IMR-90 (cell line): ENCODE results near the gene INAFM1. TPM values are rescaled to one million over a fixed set of nuclear protein-coding genes. Genes with fewer than 3 reads are reported as not detected.

Experiments
- ATAC-seq: fragments of 200-7000 bp; cut with Tn5 transposase; 2 replicates; pipeline ENCODE4 v1.9.1; 2020; ENCODE audit warnings: low read depth, mild to moderate bottlenecking, moderate library complexity
- BruUV-seq: library from RNA; stranded (reverse); fragments of 400-500 nt; replicated peaks from 2 replicates; lab custom pipeline; 2021; lab: Mats Ljungman, UMichigan
- CTCF ChIA-PET: fragments of 300-600 bp; formaldehyde crosslinking; extraction: SDS; loops from one replicate; lab custom pipeline; 2021; ENCODE audit warnings: antibody characterized with exemption; lab: Yijun Ruan, JAX
- POLR2A ChIA-PET: fragments of 300-600 bp; sonication (Branson Sonifier 250); formaldehyde crosslinking; loops from one replicate; lab custom pipeline; 2022; ENCODE audit warnings: antibody characterized with exemption; ENCODE audit not compliant: unreplicated experiment; lab: Charles Lee
- DNase-seq: peaks from one replicate; pipeline ENCODE4 v3.0.0; 2013
- H2AFZ ChIP-seq: replicated peaks from 2 replicates; pipeline ENCODE3; 2013; ENCODE audit warnings: low read length, mild to moderate bottlenecking; ENCODE audit not compliant: poor library complexity
- H2AK5ac ChIP-seq: 2 replicates; pipeline ENCODE4 v1.6.1; 2013; ENCODE audit warnings: low read depth, low read length, inconsistent platforms
- H2AK9ac ChIP-seq: replicated peaks from 2 replicates; pipeline ENCODE3; 2013; ENCODE audit warnings: mild to moderate bottlenecking, low read depth, low read length, moderate library complexity; ENCODE audit not compliant: poor library complexity
- H2BK120ac ChIP-seq: 2 replicates; pipeline ENCODE4 v1.6.1; 2013; ENCODE audit warnings: low read depth, low read length, inconsistent platforms
- H2BK15ac ChIP-seq: 3 replicates; pipeline ENCODE4 v1.6.1; 2013; ENCODE audit warnings: low read depth, low read length, inconsistent platforms
- H2BK20ac ChIP-seq: 2 replicates; pipeline ENCODE4 v1.6.1; 2013; ENCODE audit warnings: low read depth, mild to moderate bottlenecking, inconsistent platforms, low read length, moderate library complexity
- H2BK5ac ChIP-seq: 2 replicates; pipeline ENCODE4 v1.6.1; 2013; ENCODE audit warnings: mild to moderate bottlenecking, low read depth, low read length, inconsistent platforms; ENCODE audit not compliant: poor library complexity, severe bottlenecking
- H3K14ac ChIP-seq: replicated peaks from 2 replicates; pipeline ENCODE4 v1.6.1; 2013; ENCODE audit warnings: low read depth, low read length, inconsistent platforms
- H3K18ac ChIP-seq: 2 replicates; pipeline ENCODE4 v1.6.1; 2013; ENCODE audit warnings: low read depth, low read length, control low read depth
- H3K23ac ChIP-seq: 2 replicates; pipeline ENCODE4 v1.6.1; 2013; ENCODE audit warnings: low read depth, low read length, inconsistent platforms
- H3K27ac ChIP-seq: 2 replicates; pipeline ENCODE4 v1.5.1; 2013; ENCODE audit warnings: mild to moderate bottlenecking, control low read depth, low read length; ENCODE audit not compliant: insufficient read depth
- H3K27me3 ChIP-seq: 2 replicates; pipeline ENCODE4 v1.6.1; 2013; ENCODE audit warnings: low read length; ENCODE audit not compliant: control insufficient read depth, insufficient read depth
- H3K36me3 ChIP-seq: 2 replicates; pipeline ENCODE4 v1.6.1; 2013; ENCODE audit warnings: low read length, mixed read lengths; ENCODE audit not compliant: control insufficient read depth, insufficient read depth
- H3K4ac ChIP-seq: 2 replicates; pipeline ENCODE4 v1.6.1; 2013; ENCODE audit warnings: low read depth, low read length, inconsistent platforms
- H3K4me1 ChIP-seq: 2 replicates; pipeline ENCODE4 v1.6.1; 2013; ENCODE audit warnings: low read length, mixed read lengths; ENCODE audit not compliant: control insufficient read depth, insufficient read depth
- H3K4me2 ChIP-seq: 2 replicates; pipeline ENCODE4 v1.6.1; 2013; ENCODE audit warnings: low read depth, mild to moderate bottlenecking, control low read depth, low read length, moderate library complexity
- H3K4me3 ChIP-seq: 2 replicates; pipeline ENCODE4 v1.5.1; 2013; ENCODE audit warnings: low read depth, mild to moderate bottlenecking, control low read depth, low read length, moderate library complexity; ENCODE audit not compliant: insufficient read depth
- H3K56ac ChIP-seq: 2 replicates; pipeline ENCODE4 v1.6.1; 2013; ENCODE audit warnings: low read length, inconsistent platforms; ENCODE audit not compliant: insufficient read depth; ENCODE audit errors: extremely low read depth
- H3K79me1 ChIP-seq, 2 experiments: 2 replicates each; pipeline ENCODE4 v1.6.1; 2013; ENCODE audit warnings: low read length in 2 of 2, inconsistent platforms in 1 of 2, low read depth in 1 of 2
- H3K9ac ChIP-seq: 2 replicates; pipeline ENCODE4 v1.6.1; 2013; ENCODE audit warnings: low read depth, low read length, control low read depth
- H3K9me1 ChIP-seq: 2 replicates; pipeline ENCODE4 v1.6.1; 2013; ENCODE audit warnings: low read length, inconsistent platforms; ENCODE audit not compliant: insufficient read depth
- H3K9me3 ChIP-seq: 2 replicates; pipeline ENCODE4 v1.6.1; 2013; ENCODE audit warnings: low read length; ENCODE audit not compliant: control insufficient read depth, insufficient read depth
- H4K20me1 ChIP-seq: 2 replicates; pipeline ENCODE4 v1.6.1; 2013; ENCODE audit warnings: low read length, inconsistent platforms; ENCODE audit not compliant: insufficient read depth
- H4K5ac ChIP-seq: 2 replicates; pipeline ENCODE4 v1.6.1; 2013; ENCODE audit warnings: mild to moderate bottlenecking, low read depth, low read length, control low read depth
- H4K8ac ChIP-seq, 2 experiments: 2 replicates each; pipeline ENCODE4 v1.6.1; 2013; ENCODE audit warnings: low read depth in 2 of 2, low read length in 2 of 2, control low read depth in 1 of 2, inconsistent platforms in 1 of 2
- H4K91ac ChIP-seq: 2 replicates; pipeline ENCODE4 v1.6.1; 2013; ENCODE audit warnings: low read depth, low read length, inconsistent platforms; ENCODE audit not compliant: insufficient read depth
- BHLHE40 ChIP-seq: fragments of 150-350 bp; IDR thresholded peaks from 2 replicates; pipeline ENCODE4 v1.6.1; 2016; ENCODE audit warnings: mild to moderate bottlenecking, low read depth, low read length
- CTCF ChIP-seq: conservative IDR thresholded peaks from 2 replicates; pipeline ENCODE4 v1.5.1; 2012; ENCODE audit warnings: mild to moderate bottlenecking, low read depth, low read length, improper control_type of control experiment
- FOS ChIP-seq: fragments of 150-350 bp; IDR thresholded peaks from 2 replicates; pipeline ENCODE4 v1.6.1; 2016; ENCODE audit warnings: low read depth, low read length
- MAFK ChIP-seq: IDR thresholded peaks from 2 replicates; pipeline ENCODE4 v1.6.1; 2012; ENCODE audit warnings: low read depth, low read length, improper control_type of control experiment
- MAZ ChIP-seq: IDR thresholded peaks from 2 replicates; pipeline ENCODE4 v1.6.1; 2012; ENCODE audit warnings: low read depth, mild to moderate bottlenecking, low read length, improper control_type of control experiment, moderate library complexity, borderline replicate concordance
- RFX5 ChIP-seq: IDR thresholded peaks from 2 replicates; pipeline ENCODE4 v1.8.0; 2012; ENCODE audit warnings: low read depth, mild to moderate bottlenecking, low read length, moderate library complexity
- WGBS, 2 experiments: methylation state at CpG; one replicate each; pipeline versions ENCODE4 v1.1.5 to v1.1.7; 2013; ENCODE audit warnings: missing lambda C conversion rate in 2 of 2; ENCODE audit not compliant: insufficient read length in 1 of 2; ENCODE audit errors: extremely low coverage in 2 of 2; 5-methylcytosine and 5-hydroxymethylcytosine counted together
- dilution Hi-C: fragments of 300-500 bp; cut with HindIII; formaldehyde crosslinking; loops from one replicate; pipeline ENCODE4 v1.14.3; 2018; ENCODE audit warnings: low sequenced_read_pairs; ENCODE audit not compliant: unreplicated experiment
- in situ Hi-C: fragments of 300-500 bp; cut with MboI; formaldehyde crosslinking; loops from 3 replicates; pipeline ENCODE4 v1.14.3; 2019; ENCODE audit warnings: low sequenced_read_pairs, inconsistent platforms, mixed read lengths
- intact Hi-C: fragments of 100-400 bp; cut with micrococcal nuclease; formaldehyde crosslinking; loops from 2 replicates; pipeline ENCODE4 v1.10.0; 2022
- polyA plus RNA-seq, 3 experiments: library from polyadenylated mRNA; depleted of rRNA; stranded (reverse); fragments of >200 nt; gene quantifications; 2 replicates each; pipeline ENCODE4 v1.2.3, GENCODE V29; 2012; ENCODE audit warnings: low replicate concordance in 1 of 3
- total RNA-seq: library from RNA; depleted of rRNA; stranded (reverse); fragments of >200 nt; gene quantifications from 2 replicates; pipeline ENCODE4 v1.2.3, GENCODE V29; 2012

INAFM1 gene
- total and polyA plus RNA-seq, 2 of the 4 experiments (the other 2 are of a cell fraction): 0.36 to 7.8 TPM

- Histone ChIP-seq H3K56ac (no peak overlapping the region), H2AK5ac (peak overlapping the region; percentile 95), H3K27ac (peak overlapping the region; percentile 10), H2AFZ (peak overlapping the region; percentile 87), H3K23ac (peak overlapping the region; percentile 85), H3K14ac (peak overlapping the region; percentile 84), H3K4ac (peak overlapping the region; percentile 68), H4K20me1 (peaks cover 10% of the 10 kb centered on the region; the same call in 1 of the 2 replicates), H3K9ac (peak overlapping the region; percentile 4), H2BK120ac (peak overlapping the region; percentile 63), H4K91ac (peak overlapping the region; percentile 67), H2BK15ac (peak overlapping the region; percentile 57; the same call in 2 of the 3 replicates), H3K4me3 (no peak overlapping the region), H2BK20ac (peak overlapping the region; percentile 48), H2BK5ac (peak overlapping the region; percentile 16), H3K36me3 (no peaks in the 10 kb centered on the region), H2AK9ac (peak overlapping the region; percentile 96), H4K8ac (peak overlapping the region; percentile 6 to 88; a peak in 3 of 4 replicates), H3K4me2 (peak overlapping the region; percentile 63), H3K9me3 (no peaks in the 10 kb centered on the region), H3K79me1 (peaks cover 3 to 28% of the 10 kb centered on the region in 2 experiments; a peak in 2 of 4 replicates), H3K4me1 (peaks cover 26% of the 10 kb centered on the region), H3K18ac (peak overlapping the region; percentile 17), H4K5ac (peak overlapping the region; percentile 27), H3K27me3 (no peaks in the 10 kb centered on the region), H3K9me1 (peaks cover 15% of the 10 kb centered on the region)
- DNase-seq: peak; percentile 79
- POLR2A ChIA-PET: no interaction called here
- in situ Hi-C loops: no loop called here
- intact Hi-C loops: loop anchor here (5.0 kb wide), 1 partner anchor 109 kb away; the partner anchor contains the start of gene SAE1
- dilution Hi-C loops: no loop called here
- CTCF ChIA-PET: no interaction called here
- TF ChIP-seq MAFK (no peak), CTCF (no peak), BHLHE40 (0 out of 2 replicates have a peak, but pooled peaks have one; percentile 2), RFX5 (peak; percentile 83), FOS (no peak), MAZ (peak; percentile 80; the same call in 1 of the 2 replicates)
- 80% methylated on average over 1 of the region's 27 CpGs; no CpG with 5 or more reads in 1 of the 2 experiments for WGBS, 2 experiments
- BruUV-seq: no TSS peak
- ATAC-seq: peak; percentile 27
Measured at GRCh38 chr19:47240996-47241918, 33.4 kb upstream of the INAFM1 start.
